NCI-H524 treated with DMSO at 0.1 percent for 48 hours (cell line): ENCODE measurements around the gene MICAL2.

Experiments used
- DNase-seq: peaks from one replicate; lab custom pipeline; 2025; lab: John Stamatoyannopoulos, UW

MICAL2 gene

GRCh38 chr11:12099132-12099873 is 11.1 kb upstream of the MICAL2 start:
- DNase-seq = no peak

GRCh38 chr11:12100429-12100828 is 10.0 kb upstream of the MICAL2 start:
- DNase-seq = no peak

GRCh38 chr11:12100841-12101242 is 9.5 kb upstream of the MICAL2 start:
- no peak for DNase-seq

GRCh38 chr11:12101318-12101717 is 9.1 kb upstream of the MICAL2 start:
- no peak for DNase-seq

- DNase-seq = no peak
Measured at GRCh38 chr11:12102588-12103410, 7.6 kb upstream of the MICAL2 start.

GRCh38 chr11:12103411-12104225 is 6.8 kb upstream of the MICAL2 start:
- no peak for DNase-seq

GRCh38 chr11:12105471-12105870 is 4.9 kb upstream of the MICAL2 start:
- DNase-seq = no peak

- no peak for DNase-seq
Measured at GRCh38 chr11:12106101-12106500, 4.3 kb upstream of the MICAL2 start.

GRCh38 chr11:12106501-12106900 is 3.9 kb upstream of the MICAL2 start:
- DNase-seq = no peak

GRCh38 chr11:12108875-12109453 is 1.4 kb upstream of the MICAL2 start:
- no peak for DNase-seq

GRCh38 chr11:12109591-12110196 is 696 bp upstream of the MICAL2 start:
- no peak for DNase-seq

GRCh38 chr11:12110714-12111548 is 541 bp downstream of the MICAL2 start:
- no peak for DNase-seq

GRCh38 chr11:12111549-12112520 is 1.4 kb downstream of the MICAL2 start:
- DNase-seq = no peak

GRCh38 chr11:12112750-12113149 is 2.4 kb downstream of the MICAL2 start:
- DNase-seq = no peak

- no peak for DNase-seq
Measured at GRCh38 chr11:12113294-12113693, 2.9 kb downstream of the MICAL2 start.

GRCh38 chr11:12114193-12115033 is 4.0 kb downstream of the MICAL2 start:
- DNase-seq = no peak

- DNase-seq = no peak
Measured at GRCh38 chr11:12116425-12117032, 6.1 kb downstream of the MICAL2 start.

- DNase-seq = no peak
Measured at GRCh38 chr11:12117200-12117599, 6.8 kb downstream of the MICAL2 start.
